ENCODE data around the gene FAM184A. TPM values are rescaled to one million over a fixed set of nuclear protein-coding genes. Genes with fewer than 3 reads are reported as not detected.

Gene FAM184A
- total RNA-seq, 4 donors from 2014 or later = 0.30 to 3.8 (median 1.1) TPM

DNA sequence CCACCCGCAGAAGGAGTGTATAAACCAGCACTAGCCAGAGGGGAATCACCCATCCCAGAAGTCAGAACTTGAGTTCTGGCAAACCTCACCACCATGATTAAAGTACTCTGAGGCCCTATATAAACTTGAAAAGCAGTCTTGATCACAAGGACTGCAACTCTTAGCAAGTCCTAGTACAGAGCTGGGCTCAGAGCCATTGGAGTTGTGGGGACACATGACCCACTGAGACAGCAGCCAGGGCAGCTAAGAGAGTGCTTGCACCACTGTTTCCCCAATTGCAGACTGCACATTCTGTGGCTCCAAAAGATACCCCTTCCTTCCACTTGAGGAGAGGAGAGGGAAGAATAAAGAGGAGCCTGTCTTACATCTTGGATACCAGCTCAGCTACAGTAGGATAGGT, 138.8 kb downstream of the FAM184A start:
- no peak for DNase-seq
- Histone ChIP-seq H3K27ac (no peak overlapping the region), H3K4me1 (peaks cover 0 to 19% (median 0%) of the 10 kb centered on the region in 3 donors), H3K27me3 (no peaks in the 10 kb centered on the region), H3K36me3 (no peaks in the 10 kb centered on the region), H3K9me3 (peaks cover 0 to 2% (median 2%) of the 10 kb centered on the region in 3 donors), H3K4me3 (no peak overlapping the region)
- intact Hi-C loops (cut with DNase I) = no loop called here
- TF ChIP-seq POLR2A (IDR thresholded peaks at IDR 0.05) = no peak
- WGBS, 2 donors = 86 to 100% methylated on average over 1 of the region's 1 CpG

DNA sequence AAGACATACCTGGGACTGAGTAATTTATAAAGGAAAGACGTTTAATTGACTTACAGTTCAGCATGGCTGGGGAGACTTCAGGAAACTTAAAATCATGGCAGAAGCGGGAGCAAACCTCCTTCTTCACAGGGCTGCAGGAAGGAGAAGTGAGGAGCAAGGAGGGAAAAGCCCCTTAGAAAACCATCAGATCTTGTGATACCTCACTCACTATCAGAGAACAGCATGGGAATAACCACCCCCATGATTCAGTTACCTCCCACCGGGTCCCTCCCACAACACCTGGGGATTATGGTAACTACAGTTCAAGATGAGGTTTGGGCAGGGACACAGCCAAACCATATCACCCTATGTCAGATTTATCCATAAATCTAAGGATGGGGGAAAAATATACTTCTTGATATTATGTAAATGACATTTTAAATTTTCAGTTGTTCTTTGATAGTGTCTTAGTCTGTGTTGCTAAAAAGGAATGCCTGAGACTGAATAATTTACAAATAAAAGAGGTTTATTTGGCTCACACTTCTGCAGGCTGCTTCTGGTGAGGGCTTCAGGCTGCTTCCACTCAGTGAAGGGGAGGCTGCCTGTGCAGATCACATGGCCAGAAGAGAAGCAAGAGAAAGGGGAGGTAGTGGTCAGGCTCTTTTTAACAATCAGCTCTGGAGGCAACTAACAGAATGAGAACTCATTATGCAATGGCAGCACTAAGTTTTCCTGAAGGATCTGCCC, 142.3 kb downstream of the FAM184A start:
- intact Hi-C loops (cut with DNase I) = no loop called here
- H3K4me3 ChIP-seq = no peak overlapping the region
- H3K27ac ChIP-seq = no peak overlapping the region
- WGBS, 2 donors = 50 to 74% methylated on average over 3 of the region's 3 CpGs
- H3K27me3 ChIP-seq = no peaks in the 10 kb centered on the region
- H3K36me3 ChIP-seq = peaks cover 0 to 5% (median 0%) of the 10 kb centered on the region in 3 donors
- no peak for DNase-seq
- TF ChIP-seq, protein P1, sequence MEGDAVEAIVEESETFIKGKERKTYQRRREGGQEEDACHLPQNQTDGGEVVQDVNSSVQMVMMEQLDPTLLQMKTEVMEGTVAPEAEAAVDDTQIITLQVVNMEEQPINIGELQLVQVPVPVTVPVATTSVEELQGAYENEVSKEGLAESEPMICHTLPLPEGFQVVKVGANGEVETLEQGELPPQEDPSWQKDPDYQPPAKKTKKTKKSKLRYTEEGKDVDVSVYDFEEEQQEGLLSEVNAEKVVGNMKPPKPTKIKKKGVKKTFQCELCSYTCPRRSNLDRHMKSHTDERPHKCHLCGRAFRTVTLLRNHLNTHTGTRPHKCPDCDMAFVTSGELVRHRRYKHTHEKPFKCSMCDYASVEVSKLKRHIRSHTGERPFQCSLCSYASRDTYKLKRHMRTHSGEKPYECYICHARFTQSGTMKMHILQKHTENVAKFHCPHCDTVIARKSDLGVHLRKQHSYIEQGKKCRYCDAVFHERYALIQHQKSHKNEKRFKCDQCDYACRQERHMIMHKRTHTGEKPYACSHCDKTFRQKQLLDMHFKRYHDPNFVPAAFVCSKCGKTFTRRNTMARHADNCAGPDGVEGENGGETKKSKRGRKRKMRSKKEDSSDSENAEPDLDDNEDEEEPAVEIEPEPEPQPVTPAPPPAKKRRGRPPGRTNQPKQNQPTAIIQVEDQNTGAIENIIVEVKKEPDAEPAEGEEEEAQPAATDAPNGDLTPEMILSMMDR (IDR thresholded peaks at IDR 0.05) = no peak
- no peak for TF ChIP-seq POLR2A (IDR thresholded peaks at IDR 0.05)
- H3K9me3 ChIP-seq = no peaks in the 10 kb centered on the region
- peaks cover 0 to 41% (median 0%) of the 10 kb centered on the region in 3 donors for H3K4me1 ChIP-seq

DNA sequence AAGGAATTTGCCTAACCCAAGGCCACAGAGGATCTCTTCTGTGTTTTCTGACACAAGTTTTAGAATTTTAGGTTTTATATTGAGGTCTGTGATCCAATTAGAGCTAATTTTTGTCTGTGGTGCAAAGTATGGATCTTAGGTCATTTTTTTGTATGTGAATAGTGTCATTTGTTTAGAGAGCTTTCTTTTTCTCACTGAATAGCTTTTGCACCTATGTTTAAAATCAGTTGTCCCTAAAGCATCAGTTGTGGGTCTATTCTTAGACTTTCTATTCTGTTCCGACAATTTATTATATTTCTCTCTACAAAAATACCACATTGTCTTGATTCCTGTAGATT, 143.2 kb downstream of the FAM184A start:
- peak overlapping the region; percentile 86 to 94 (median 90) for H3K4me3 ChIP-seq
- H3K36me3 ChIP-seq = peaks cover 0 to 13% (median 0%) of the 10 kb centered on the region in 3 donors
- H3K9me3 ChIP-seq = no peaks in the 10 kb centered on the region
- 28 to 54% methylated on average over 1 of the region's 1 CpG for WGBS, 2 donors
- TF ChIP-seq, protein P1 (IDR thresholded peaks at IDR 0.05) = no peak
- no peak for TF ChIP-seq POLR2A (IDR thresholded peaks at IDR 0.05)
- H3K27ac ChIP-seq = peak overlapping the region; percentile 92 to 97 (median 94)
- DNase-seq = no peak
- peaks cover 0 to 35% (median 0%) of the 10 kb centered on the region in 3 donors for H3K4me1 ChIP-seq
- intact Hi-C loops (cut with DNase I) = no loop called here
- no peaks in the 10 kb centered on the region for H3K27me3 ChIP-seq

DNA sequence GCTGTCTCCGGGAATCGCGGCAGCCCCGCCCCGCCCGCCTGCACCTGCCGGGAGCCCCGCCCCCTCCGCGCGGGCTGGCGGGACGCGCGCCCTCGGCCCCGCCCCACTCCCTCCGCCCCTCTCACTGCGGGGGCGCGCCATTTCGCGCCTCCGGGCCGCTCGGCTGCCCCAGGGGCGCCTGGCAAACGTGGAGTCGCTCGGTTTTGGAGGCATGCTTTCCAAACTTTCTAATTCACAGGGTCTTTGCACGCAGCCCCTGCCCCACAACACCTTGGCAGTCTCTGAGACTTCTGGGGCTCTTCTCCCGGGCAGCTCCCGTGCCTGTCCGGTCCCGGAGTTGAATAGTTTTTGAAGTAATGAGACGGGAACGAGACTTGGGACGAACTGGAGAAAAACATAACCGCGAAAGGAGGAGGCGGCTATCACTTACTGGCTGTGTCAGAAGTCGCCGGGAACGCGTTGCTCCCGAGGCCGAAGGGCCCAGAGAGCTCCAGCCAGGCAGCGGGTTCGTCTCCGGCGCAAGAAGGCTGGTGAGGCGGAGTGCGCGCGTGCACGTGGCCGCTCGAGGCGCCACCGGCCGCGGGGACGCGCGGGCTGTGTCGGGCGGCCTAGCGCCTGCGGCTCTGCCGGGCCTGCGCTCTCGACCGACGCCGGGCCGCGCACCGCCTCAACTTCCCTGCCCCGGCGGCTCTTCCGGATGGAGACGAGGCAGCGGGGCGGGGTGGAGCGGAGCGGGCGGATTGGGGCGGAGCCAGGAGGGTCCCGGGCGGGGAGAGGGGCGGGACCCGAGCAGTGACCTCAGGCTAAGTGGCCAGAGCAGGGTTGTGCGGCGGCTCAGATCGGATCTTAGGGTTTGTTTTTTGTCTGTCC, 143.8 kb downstream of the FAM184A start, which contains the start of gene MCM9:
MCM9 (minus strand) TSS at position 699 of the 870 bp plus-strand sequence. CDS start 3,436 bp downstream, outside the sequence.
- Histone ChIP-seq H3K27me3 (no peaks in the 10 kb centered on the region), H3K4me1 (peaks cover 0 to 35% (median 0%) of the 10 kb centered on the region in 3 donors), H3K9me3 (no peaks in the 10 kb centered on the region), H3K4me3 (peak within 1 kb of the TSS; percentile 86 to 94 (median 90)), H3K27ac (peak within 1 kb of the TSS; percentile 92 to 97 (median 94)), H3K36me3 (peaks cover 0 to 19% (median 0%) of the 10 kb centered on the region in 3 donors)
- DNase-seq = peak; percentile 52
- peak in 2 of 4 donors; percentile 52 to 76 for TF ChIP-seq POLR2A (IDR thresholded peaks at IDR 0.05)
- TF ChIP-seq, protein P1 (IDR thresholded peaks at IDR 0.05) = no peak
- 0 to 1% methylated on average over 10 to 21 of the region's 95 CpGs for WGBS, 2 donors
- intact Hi-C loops (cut with DNase I) = no loop called here

DNA sequence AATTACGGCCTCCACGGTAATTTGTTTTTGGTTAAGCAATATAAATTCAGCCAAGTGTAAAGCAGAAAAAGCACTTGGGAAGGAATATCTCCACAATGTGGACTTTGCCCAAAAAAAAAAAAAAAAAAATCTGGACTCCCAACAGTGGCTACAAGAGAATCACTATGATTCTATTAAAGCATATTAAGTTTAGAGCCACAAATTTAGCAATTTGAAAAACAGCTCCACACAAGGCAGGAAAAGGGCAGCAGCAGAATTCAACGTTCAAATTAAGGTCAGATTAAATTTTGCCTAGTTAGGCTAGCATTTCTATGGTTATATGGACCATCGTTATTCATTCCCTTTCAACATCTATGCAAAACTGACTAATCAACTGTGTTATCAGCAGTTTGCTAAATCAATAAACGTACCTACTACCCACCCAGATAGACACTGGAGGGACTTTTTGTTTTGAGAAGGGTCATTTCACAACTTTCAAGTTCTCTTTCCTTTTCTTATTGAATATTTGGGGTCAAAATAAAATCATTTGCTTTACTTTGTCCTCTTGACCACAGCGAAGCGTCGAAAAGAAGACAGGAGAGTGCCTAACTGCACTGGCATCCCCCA, 144.5 kb downstream of the FAM184A start:
- no peak for TF ChIP-seq POLR2A (IDR thresholded peaks at IDR 0.05)
- TF ChIP-seq, protein P1 (IDR thresholded peaks at IDR 0.05) = no peak
- no peak for DNase-seq
- no peaks in the 10 kb centered on the region for H3K27me3 ChIP-seq
- H3K4me1 ChIP-seq = peaks cover 0 to 35% (median 0%) of the 10 kb centered on the region in 3 donors
- 21 to 24% methylated on average over 8 of the region's 8 CpGs for WGBS, 2 donors
- peak overlapping the region; percentile 86 to 94 (median 90) for H3K4me3 ChIP-seq
- H3K9me3 ChIP-seq = no peaks in the 10 kb centered on the region
- intact Hi-C loops (cut with DNase I) = no loop called here
- peaks cover 0 to 27% (median 0%) of the 10 kb centered on the region in 3 donors for H3K36me3 ChIP-seq
- H3K27ac ChIP-seq = peak overlapping the region in 3 of 4 donors; percentile 93 to 97 (median 96)

Data from esophagus squamous epithelium (tissue), 5 donors.